CD4-positive, alpha-beta T cell (primary cell): ENCODE measurements around the gene STX1B. TPM values are rescaled to one million over a fixed set of nuclear protein-coding genes. Genes with fewer than 3 reads are reported as not detected.

Source experiments
- ATAC-seq: fragments of 200-7000 bp; cut with Tn5 transposase; one replicate; pipeline ENCODE4 v1.10.0; 2022; ENCODE audit warnings: mild to moderate bottlenecking; ENCODE audit not compliant: poor library complexity
- CTCF ChIA-PET: fragments of 350-600 bp; sonication (Branson Sonifier 250); formaldehyde crosslinking; loops from one replicate; lab custom pipeline; 2021; ENCODE audit warnings: antibody characterized with exemption, inconsistent platforms; lab: Charles Lee
- POLR2A ChIA-PET: fragments of 350-600 bp; sonication (Branson Sonifier 250); formaldehyde crosslinking; loops from one replicate; lab custom pipeline; 2021; ENCODE audit warnings: antibody characterized with exemption, inconsistent platforms; lab: Charles Lee
- DNase-seq, 14 experiments: peaks; one replicate each; pipeline ENCODE4 v3.0.0-alpha.2; 2013 to 2020; ENCODE audit warnings: mixed read lengths in 2 of 14
- H3K27ac ChIP-seq, 2 donors: one replicate each; pipeline versions ENCODE4 v1.5.1 to v1.7.0; 2013; ENCODE audit warnings: low read length in 2 of 2, low read depth in 1 of 2, mild to moderate bottlenecking in 1 of 2
- H3K27me3 ChIP-seq, 2 experiments: 1 replicate in 1 of 2; 2 replicates in 1 of 2; pipeline versions ENCODE4 v1.6.1 to v1.7.0; 2013; ENCODE audit warnings: low read length in 2 of 2, control low read depth in 1 of 2, mild to moderate bottlenecking in 1 of 2, moderate library complexity in 1 of 2; ENCODE audit not compliant: insufficient read depth in 2 of 2, control insufficient read depth in 1 of 2
- H3K36me3 ChIP-seq: one replicate; pipeline ENCODE4 v1.6.1; 2013; ENCODE audit warnings: low read length, control low read depth; ENCODE audit not compliant: insufficient read depth
- H3K4me1 ChIP-seq: one replicate; pipeline ENCODE4 v1.6.1; 2013; ENCODE audit warnings: low read length, control low read depth; ENCODE audit not compliant: insufficient read depth
- H3K4me3 ChIP-seq: one replicate; pipeline ENCODE4 v1.5.1; 2013; ENCODE audit warnings: mild to moderate bottlenecking, low read length, moderate library complexity
- H3K9me3 ChIP-seq, 2 experiments: 1 replicate in 1 of 2; 2 replicates in 1 of 2; pipeline versions ENCODE4 v1.6.1 to v1.7.0; 2013; ENCODE audit warnings: low read length in 2 of 2, mild to moderate bottlenecking in 2 of 2, control low read depth in 1 of 2, moderate library complexity in 1 of 2; ENCODE audit not compliant: control insufficient read depth in 1 of 2, insufficient read depth in 1 of 2
- H3K27ac Mint-ChIP-seq: one replicate; pipeline ENCODE4 v1.8.0; 2020; ENCODE audit warnings: mixed read lengths
- H3K27me3 Mint-ChIP-seq: one replicate; pipeline ENCODE4 v1.8.0; 2021; ENCODE audit warnings: mixed read lengths
- H3K36me3 Mint-ChIP-seq: one replicate; pipeline ENCODE4 v1.8.0; 2021; ENCODE audit warnings: low read depth, mixed read lengths
- H3K4me1 Mint-ChIP-seq: one replicate; pipeline ENCODE4 v1.8.0; 2021; ENCODE audit warnings: low read depth, mixed read lengths
- H3K4me3 Mint-ChIP-seq: one replicate; pipeline ENCODE4 v1.8.0; 2020; ENCODE audit warnings: mild to moderate bottlenecking, mixed read lengths
- H3K9me3 Mint-ChIP-seq: one replicate; pipeline ENCODE4 v1.8.0; 2020; ENCODE audit warnings: mixed read lengths
- intact Hi-C, 2 experiments: fragments of 100-400 bp; cut with DNase I in 1 of 2; cut with micrococcal nuclease in 1 of 2; formaldehyde crosslinking; loops; one replicate each; pipeline versions ENCODE4 v1.15.1 to v1.9.0; 2023 to 2025; cut with DNase I, micrococcal nuclease
- total RNA-seq, 174 experiments: library from RNA in 2 of 174; stranded (reverse) in 2 of 174; gene quantifications; one replicate each; pipeline ENCODE4 v1.2.3 and lab custom pipeline; 2021 to 2026
- TF ChIP-seq, protein P1 (sequence below): fragments of 200-600 bp; IDR thresholded peaks from one replicate; pipeline ENCODE4 v1.8.0; 2022; ENCODE audit warnings: antibody characterized with exemption, mild to moderate bottlenecking

STX1B gene
- total RNA-seq, 2 experiments from 2014 or later = 2.9 to 3.1 TPM

DNA sequence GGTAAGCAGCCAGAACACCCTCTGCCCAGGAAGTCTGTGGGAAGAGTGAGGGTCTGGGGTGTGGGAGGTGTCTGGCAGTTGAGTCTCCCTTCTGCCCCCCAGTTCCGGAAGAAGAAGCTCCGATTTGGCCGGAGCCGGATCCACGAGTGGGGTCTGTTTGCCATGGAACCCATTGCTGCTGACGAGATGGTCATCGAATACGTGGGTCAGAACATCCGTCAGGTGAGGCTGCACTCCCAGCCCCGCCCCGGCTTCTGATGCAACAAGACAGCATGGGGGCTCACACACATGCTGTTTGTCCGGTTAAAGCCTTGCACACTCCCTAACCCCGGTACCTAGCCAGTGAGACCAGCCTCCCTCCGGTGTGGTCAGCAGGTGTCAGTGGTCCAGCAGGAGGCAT lies 29.5 kb downstream of the STX1B start:
- TF ChIP-seq, protein P1, sequence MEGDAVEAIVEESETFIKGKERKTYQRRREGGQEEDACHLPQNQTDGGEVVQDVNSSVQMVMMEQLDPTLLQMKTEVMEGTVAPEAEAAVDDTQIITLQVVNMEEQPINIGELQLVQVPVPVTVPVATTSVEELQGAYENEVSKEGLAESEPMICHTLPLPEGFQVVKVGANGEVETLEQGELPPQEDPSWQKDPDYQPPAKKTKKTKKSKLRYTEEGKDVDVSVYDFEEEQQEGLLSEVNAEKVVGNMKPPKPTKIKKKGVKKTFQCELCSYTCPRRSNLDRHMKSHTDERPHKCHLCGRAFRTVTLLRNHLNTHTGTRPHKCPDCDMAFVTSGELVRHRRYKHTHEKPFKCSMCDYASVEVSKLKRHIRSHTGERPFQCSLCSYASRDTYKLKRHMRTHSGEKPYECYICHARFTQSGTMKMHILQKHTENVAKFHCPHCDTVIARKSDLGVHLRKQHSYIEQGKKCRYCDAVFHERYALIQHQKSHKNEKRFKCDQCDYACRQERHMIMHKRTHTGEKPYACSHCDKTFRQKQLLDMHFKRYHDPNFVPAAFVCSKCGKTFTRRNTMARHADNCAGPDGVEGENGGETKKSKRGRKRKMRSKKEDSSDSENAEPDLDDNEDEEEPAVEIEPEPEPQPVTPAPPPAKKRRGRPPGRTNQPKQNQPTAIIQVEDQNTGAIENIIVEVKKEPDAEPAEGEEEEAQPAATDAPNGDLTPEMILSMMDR = no peak
- no peak overlapping the region for H3K27ac ChIP-seq
- Mint-ChIP-seq H3K27me3 (no peaks in the 10 kb centered on the region), H3K4me1 (no peaks in the 10 kb centered on the region), H3K9me3 (no peaks in the 10 kb centered on the region), H3K4me3 (no peak overlapping the region), H3K27ac (no peak overlapping the region), H3K36me3 (peaks cover 58% of the 10 kb centered on the region)
- H3K4me3 ChIP-seq = no peak overlapping the region
- peaks cover 13% of the 10 kb centered on the region for H3K4me1 ChIP-seq
- ChIA-PET CTCF (no interaction called here), POLR2A (no interaction called here)
- no peak for DNase-seq
- no peaks in the 10 kb centered on the region for H3K27me3 ChIP-seq
- H3K9me3 ChIP-seq = no peaks in the 10 kb centered on the region
- intact Hi-C loops = loop anchor here in 1 of 2 experiments (10.0 kb wide), 3 partner anchors 314 to 714 kb away; no protein-coding TSS in a partner anchor
- peaks cover 64% of the 10 kb centered on the region for H3K36me3 ChIP-seq
- no peak for ATAC-seq

DNA sequence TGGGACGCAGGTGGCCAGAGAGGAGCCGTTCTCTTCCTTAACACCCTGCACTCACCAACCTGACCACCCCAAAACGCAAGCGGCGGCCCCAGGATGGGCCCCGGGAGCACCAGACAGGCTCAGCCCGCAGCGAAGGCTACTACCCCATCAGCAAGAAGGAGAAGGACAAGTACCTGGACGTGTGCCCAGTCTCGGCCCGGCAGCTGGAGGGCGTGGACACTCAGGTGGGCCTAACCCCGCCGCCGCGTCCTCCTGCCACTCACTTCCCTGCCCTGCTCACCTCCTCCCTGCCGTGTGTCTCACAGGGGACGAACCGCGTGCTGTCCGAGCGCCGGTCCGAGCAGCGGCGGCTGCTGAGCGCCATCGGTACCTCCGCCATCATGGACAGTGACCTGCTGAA lies 30.0 kb downstream of the STX1B start:
- H3K27me3 Mint-ChIP-seq = no peaks in the 10 kb centered on the region
- no peaks in the 10 kb centered on the region for H3K27me3 ChIP-seq
- POLR2A ChIA-PET = no interaction called here
- TF ChIP-seq, protein P1 = no peak
- no peaks in the 10 kb centered on the region for H3K9me3 Mint-ChIP-seq
- CTCF ChIA-PET = no interaction called here
- H3K4me1 Mint-ChIP-seq = no peaks in the 10 kb centered on the region
- H3K4me3 ChIP-seq = no peak overlapping the region
- H3K4me1 ChIP-seq = peaks cover 13% of the 10 kb centered on the region
- H3K27ac Mint-ChIP-seq = no peak overlapping the region
- DNase-seq (no peak), ATAC-seq (no peak)
- no peak overlapping the region for H3K4me3 Mint-ChIP-seq
- H3K9me3 ChIP-seq = no peaks in the 10 kb centered on the region
- peaks cover 63% of the 10 kb centered on the region for H3K36me3 Mint-ChIP-seq
- intact Hi-C loops = loop anchor here in 1 of 2 experiments (10.0 kb wide), 3 partner anchors 314 to 714 kb away; no protein-coding TSS in a partner anchor
- peaks cover 69% of the 10 kb centered on the region for H3K36me3 ChIP-seq
- H3K27ac ChIP-seq = no peak overlapping the region

DNA sequence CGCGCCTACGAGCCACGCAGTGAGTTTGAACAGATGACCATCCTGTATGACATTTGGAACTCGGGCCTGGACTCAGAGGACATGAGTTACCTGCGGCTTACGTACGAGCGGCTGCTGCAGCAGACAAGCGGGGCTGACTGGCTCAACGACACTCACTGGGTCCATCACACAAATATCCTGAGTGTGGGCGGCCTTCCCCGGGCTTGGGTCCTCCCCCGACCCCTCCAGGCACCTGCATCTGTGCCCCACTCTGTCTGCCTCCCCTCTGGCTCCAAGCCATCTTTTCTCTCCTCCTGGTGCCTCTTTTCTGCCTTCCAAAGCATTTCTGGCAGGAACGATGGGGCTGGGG lies 30.4 kb downstream of the STX1B start:
- ChIA-PET CTCF (no interaction called here), POLR2A (no interaction called here)
- H3K27ac ChIP-seq = no peak overlapping the region
- Mint-ChIP-seq H3K4me1 (no peaks in the 10 kb centered on the region), H3K27me3 (no peaks in the 10 kb centered on the region), H3K9me3 (no peaks in the 10 kb centered on the region), H3K4me3 (no peak overlapping the region), H3K36me3 (peaks cover 63% of the 10 kb centered on the region), H3K27ac (no peak overlapping the region)
- H3K9me3 ChIP-seq = no peaks in the 10 kb centered on the region
- DNase-seq (no peak), ATAC-seq (no peak)
- TF ChIP-seq, protein P1 = no peak
- no peak overlapping the region for H3K4me3 ChIP-seq
- H3K4me1 ChIP-seq = peaks cover 8% of the 10 kb centered on the region
- H3K27me3 ChIP-seq = no peaks in the 10 kb centered on the region
- intact Hi-C loops = loop anchor here in 1 of 2 experiments (10.0 kb wide), 3 partner anchors 315 to 715 kb away; no protein-coding TSS in a partner anchor
- H3K36me3 ChIP-seq = peaks cover 73% of the 10 kb centered on the region
